ENCODE results near the gene SMARCD3.

- TF ChIP-seq CTCF (IDR thresholded peaks at IDR 0.05; ENCODE audit: low read depth, low read length) (no peak), POLR2A (IDR thresholded peaks at IDR 0.05; ENCODE audit: extremely low read depth, insufficient read length) (no peak), MAX (IDR thresholded peaks at IDR 0.05; ENCODE audit: low read depth, low read length) (no peak), MYC (IDR thresholded peaks at IDR 0.05; ENCODE audit: low read depth, low read length) (no peak)
Observed at GRCh38 chr7:151212626-151213025, 35.9 kb downstream of the SMARCD3 start.

All from NB4 (cell line).